Activated CD4-positive, alpha-beta T cell treated with anti-CD3 and anti-CD28 coated beads, Interleukin-2, amount 50 U/mL, for 1 hour (primary cell): ENCODE measurements around the gene SNX17.
A peak's percentile ranks its signal among the peaks of the same experiment; 100 is the strongest.
"Not testable (repeated sequence)": the region's sequence is repeated elsewhere in the genome, so short reads cannot be mapped to it uniquely, and the experiment has no call there.

Experiments
- DNase-seq: peaks from one replicate; pipeline ENCODE4 v3.0.0-alpha.2; 2020

The SNX17 gene

DNA sequence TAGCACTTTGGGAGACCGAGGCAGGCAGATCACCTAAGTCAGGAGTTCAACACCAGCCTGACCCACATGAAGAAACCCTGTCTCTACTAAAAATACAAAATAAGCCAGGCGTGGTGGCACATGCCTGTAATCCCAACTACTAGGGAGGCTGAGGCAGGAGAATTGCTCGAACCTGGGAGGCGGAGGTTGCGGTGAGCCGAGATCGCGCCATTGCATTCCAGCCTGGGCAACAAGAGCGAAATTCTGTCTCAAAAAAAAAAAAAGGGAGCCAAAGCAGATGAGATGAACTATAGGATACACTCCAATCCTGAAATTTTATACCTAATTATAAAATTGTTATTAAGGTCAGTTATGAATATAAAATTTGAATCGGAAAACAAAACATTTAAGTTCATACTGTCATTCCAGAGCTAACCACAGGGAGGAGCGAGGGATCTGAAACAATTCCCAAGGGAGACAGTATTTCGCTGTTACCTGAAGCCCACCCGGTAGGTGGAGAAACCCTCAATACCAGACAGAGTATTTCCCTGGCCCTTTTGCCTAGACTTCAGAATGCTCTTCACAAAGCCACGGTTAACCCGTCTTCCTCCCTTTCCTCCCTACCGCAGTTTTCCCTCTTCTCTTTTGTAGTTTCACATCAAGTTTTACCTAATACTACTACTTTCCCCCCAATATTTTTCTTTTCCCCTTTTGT, 37.5 kb downstream of the SNX17 start:
- DNase-seq, result no peak

DNA sequence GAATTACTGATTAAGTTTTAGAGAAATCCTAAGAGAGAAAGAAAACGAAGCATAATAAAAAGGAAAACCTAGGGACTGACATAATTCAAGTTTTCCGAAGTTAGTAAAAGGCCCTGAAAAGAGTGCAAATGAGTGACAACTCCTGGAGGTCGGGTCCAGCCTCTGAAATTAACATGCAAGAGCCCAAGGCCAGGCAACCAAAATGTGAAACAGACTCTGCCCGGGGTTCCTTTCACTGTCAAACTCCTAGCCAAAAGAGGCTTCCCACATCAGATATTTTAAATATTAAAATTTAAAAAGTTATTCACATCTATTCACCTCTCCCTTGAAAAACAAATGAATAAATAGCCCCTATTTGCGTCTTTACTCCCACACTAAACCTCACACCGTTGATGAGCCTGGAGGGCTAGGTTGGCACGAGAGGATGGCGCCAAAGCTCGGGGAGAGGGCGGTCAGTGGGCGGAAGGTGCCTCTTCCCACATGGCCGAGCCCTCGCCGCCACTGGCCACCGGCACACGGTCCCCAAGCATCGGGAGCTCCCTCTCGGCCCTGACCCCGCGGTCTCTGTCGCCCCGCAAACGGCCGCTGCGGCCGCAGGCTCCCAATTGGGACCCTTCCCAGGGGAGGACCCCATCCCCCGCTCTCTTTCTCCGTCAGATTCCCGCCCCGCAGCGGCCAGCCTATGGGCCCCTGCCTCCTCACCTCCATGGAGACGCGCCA, 38.3 kb downstream of the SNX17 start:
- DNase-seq, result no peak

DNA sequence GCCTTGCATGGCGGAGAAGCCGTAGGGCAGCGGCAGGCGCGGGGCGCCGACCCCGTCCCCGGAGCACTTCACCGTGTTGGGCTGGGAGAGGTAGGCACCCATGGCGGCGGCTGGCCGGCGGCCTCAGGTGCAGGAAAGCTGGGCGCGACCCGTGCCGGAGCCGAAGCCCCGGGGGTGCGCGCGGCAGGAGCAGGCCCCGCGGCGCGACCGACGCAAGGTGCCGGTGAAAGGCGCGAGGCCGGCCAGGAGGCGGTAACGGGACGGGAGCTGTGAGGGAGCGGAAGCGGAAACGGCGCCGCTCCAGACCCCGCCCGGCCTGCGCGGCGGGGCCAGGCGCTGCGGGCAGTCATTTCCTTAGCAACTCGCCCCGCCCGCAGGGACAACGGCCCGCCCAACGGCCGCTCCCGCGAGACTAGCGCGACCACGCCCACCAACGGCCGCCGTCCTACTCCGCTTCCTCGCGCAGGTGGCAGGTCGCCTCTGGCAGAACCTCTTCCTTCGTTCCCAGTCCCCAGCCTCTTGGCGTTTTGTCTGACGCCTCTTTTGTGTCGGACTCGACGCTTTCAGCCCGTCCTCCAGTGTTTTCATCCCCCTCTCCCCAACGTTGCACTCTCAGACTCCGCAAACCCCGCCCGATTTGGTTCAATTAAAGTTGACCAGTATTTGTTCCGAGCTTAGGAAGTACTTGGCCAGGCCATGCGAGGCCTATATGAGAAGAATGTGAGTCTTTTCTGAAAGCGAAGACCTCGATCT, 39.1 kb downstream of the SNX17 start, which contains the start of gene PPM1G:
TSS of gene PPM1G (minus strand) at position 271 of the 753 bp plus-strand sequence. CDS start at position 102, 169 bp downstream.
- peak; percentile 97 for DNase-seq

DNA sequence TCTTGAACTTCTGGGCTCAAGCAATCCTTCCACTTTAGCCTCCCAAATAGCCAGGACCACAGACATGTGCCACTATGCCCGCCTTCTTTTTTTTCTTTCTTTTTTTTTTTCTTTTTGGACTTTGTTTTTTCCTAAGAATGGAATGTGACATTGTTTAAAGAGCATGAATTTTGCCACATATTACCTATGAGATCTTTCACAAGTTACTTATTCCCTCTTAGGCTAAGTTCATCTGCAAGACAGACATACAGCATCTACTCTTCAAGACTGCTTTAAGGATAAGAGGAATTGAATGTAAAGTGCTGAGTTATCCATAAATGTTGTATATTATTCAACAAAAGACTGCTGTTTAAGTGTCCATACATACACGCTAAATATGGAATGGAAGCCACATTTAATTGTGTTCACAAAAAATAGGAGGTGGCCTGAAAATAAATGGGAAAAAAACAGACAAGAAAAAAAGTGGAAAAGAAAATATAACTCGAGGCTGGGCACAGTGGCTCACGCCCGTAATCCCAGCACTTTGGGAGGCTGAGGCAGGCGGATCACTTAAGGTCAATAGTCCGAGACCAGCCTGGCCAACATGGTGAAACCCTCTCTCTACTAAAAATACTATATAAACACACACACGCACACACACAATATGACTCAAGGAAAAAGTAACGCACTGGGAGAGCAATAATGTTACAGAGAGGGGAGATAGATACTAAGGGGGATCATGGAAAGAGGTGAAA, 42.2 kb downstream of the SNX17 start:
- DNase-seq, result no peak

DNA sequence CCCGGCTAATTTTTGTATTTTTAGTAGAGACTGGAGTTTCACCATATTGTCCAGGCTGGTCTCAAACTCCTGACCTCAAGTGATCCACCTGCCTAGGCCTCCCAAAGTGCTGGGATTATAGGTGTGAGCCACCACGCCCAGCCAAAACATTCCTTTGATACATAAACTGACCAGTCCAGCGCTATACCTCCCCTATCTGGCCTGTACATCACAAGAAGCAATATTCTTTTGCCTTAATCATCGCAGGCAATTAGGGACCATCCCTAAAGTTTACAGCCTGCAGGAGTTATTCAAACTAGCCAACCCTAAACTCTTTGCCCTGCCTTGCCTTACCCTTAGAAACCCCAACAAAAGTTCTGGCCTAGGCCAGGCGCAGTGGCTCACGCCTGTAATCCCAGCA, 45.7 kb downstream of the SNX17 start:
- no peak for DNase-seq

DNA sequence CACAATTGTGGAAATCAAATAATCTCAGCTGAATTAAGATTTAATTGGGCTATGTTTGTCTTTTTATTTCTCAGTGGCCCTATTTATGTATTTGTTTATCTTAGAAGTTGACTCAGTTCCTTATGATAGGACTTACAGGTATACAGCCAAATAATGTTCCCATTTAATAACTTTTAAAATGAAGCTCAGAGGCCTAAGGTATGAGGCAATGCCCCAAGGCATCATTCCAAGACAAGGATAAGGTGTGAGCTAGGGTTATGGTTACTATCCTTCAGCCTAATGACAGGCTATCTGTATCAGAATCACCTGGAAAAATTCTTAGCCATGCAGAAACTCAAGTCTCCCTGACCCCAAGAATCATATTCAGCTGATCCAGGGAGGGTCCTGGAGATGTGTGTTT, 50.6 kb downstream of the SNX17 start:
- no peak for DNase-seq

DNA sequence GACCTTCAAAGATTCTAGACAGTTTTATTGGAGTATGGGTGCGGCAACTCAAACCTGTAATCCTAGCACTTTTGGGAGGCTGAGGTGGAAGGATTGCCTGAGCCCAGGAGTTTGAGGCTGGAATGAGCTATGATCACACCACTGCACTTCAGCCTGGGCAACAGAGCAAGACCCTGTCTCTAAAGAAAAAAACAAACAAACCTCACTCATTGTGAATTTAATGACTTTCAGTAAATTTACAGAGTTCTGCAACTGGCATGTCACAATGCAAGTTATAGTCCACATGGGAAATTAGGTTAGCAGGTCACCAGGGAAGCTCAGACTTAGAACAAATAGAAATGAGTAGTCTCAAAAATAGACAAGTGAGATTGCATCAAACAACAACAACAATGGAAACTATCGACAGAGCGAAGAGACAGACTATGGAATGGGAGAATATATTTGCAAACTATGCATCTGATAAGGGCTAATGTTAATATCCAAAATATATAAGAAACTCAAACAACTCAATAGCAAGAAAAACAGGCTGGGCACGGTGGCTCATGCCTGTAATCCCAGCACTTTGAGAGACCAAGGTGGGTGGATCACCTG, 51.3 kb downstream of the SNX17 start:
- no peak for DNase-seq

DNA sequence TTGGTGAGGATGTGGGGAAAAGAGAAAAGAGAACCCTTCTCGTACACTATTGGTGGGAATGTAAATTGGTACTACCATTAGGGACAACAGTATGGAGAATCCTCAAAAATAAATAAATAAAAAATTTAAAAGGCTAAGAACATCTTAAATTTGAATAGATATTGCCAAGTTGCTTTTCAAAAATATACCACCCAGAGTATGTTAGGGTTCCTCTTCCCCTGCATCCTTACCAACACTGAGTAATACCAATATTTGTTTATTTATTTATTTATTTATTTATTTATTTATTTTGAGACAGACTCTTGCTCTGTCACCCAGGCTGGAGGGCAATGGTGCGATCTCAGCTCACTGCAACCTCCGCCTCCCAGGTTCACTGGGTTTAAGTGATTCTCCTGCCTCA, 52.5 kb downstream of the SNX17 start:
- no peak for DNase-seq

DNA sequence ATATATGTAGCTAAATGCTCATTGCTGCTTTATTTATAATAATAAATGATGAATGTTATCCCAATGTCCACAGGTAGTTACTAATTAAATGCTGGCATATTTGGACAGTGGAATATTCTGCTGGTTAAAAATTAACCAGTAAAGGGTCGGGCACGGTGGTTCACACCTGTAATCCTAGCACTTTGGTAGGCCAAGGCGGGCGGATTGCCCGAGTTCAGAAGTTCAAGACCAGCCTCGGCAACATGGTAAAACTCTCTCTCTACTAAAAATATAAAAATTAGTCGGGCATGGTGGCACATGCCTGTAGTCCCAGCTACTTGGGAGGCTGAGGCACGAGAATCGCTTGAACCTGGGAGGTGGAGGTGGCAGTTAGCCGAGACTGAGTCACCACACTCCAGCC, 54.6 kb downstream of the SNX17 start:
- not testable (repeated sequence) for DNase-seq
